IMR-90 (cell line): ENCODE measurements around the gene KBTBD13.

ENCODE experiments used
- CEBPB ChIP-seq: IDR thresholded peaks from 2 replicates; pipeline ENCODE4 v1.6.1; 2012; ENCODE audit warnings: low read depth, low read length, improper control_type of control experiment
- MAFK ChIP-seq: IDR thresholded peaks from 2 replicates; pipeline ENCODE4 v1.6.1; 2012; ENCODE audit warnings: low read depth, low read length, improper control_type of control experiment
- POLR2A ChIP-seq: IDR thresholded peaks from 2 replicates; pipeline ENCODE4 v1.6.1; 2012; ENCODE audit warnings: mild to moderate bottlenecking, low read depth, low read length
- TF ChIP-seq, protein P1 (sequence below): conservative IDR thresholded peaks from 2 replicates; pipeline ENCODE4 v1.5.1; 2012; ENCODE audit warnings: mild to moderate bottlenecking, low read depth, low read length, improper control_type of control experiment

DNA sequence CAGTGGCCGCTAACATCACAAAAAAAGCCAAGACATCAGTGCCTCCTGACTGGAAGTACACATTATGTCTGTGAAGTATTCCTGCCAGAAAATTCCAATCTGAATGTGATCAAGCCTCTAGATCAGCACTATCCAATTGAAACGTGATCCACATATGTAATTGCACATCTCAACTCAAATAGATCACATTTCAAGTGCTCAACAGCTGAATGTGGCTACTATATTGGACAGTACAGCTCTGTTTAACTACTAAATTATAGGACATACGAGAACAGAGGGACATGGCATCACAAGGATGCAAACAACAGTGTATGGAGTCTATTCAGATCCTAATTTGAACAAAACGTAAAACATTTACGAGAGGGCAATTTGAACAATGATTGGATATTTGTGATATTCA lies 39.0 kb downstream of the KBTBD13 start:
- TF ChIP-seq MAFK, result no peak
- TF ChIP-seq, protein P1, sequence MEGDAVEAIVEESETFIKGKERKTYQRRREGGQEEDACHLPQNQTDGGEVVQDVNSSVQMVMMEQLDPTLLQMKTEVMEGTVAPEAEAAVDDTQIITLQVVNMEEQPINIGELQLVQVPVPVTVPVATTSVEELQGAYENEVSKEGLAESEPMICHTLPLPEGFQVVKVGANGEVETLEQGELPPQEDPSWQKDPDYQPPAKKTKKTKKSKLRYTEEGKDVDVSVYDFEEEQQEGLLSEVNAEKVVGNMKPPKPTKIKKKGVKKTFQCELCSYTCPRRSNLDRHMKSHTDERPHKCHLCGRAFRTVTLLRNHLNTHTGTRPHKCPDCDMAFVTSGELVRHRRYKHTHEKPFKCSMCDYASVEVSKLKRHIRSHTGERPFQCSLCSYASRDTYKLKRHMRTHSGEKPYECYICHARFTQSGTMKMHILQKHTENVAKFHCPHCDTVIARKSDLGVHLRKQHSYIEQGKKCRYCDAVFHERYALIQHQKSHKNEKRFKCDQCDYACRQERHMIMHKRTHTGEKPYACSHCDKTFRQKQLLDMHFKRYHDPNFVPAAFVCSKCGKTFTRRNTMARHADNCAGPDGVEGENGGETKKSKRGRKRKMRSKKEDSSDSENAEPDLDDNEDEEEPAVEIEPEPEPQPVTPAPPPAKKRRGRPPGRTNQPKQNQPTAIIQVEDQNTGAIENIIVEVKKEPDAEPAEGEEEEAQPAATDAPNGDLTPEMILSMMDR, result no peak
- no peak for TF ChIP-seq CEBPB
- TF ChIP-seq POLR2A, result no peak
